HG03457 (cell line): ENCODE data around the gene DPP10.
"Not testable (repeated sequence)": the region's sequence is repeated elsewhere in the genome, so short reads cannot be mapped to it uniquely, and the experiment has no call there.

Experiments used
- ATAC-seq: cut with Tn5 transposase; IDR thresholded peaks from one replicate; pipeline ENCODE4 v1.9.1; 2021; ENCODE audit warnings: moderate number of reproducible peaks; ENCODE audit not compliant: unreplicated experiment

Gene DPP10

GRCh38 chr2:114499101-114499500, 56.7 kb downstream of the DPP10 start:
- ATAC-seq: no peak

- no peak for ATAC-seq
These were observed 65.3 kb downstream of the DPP10 start for GRCh38 chr2:114507744-114508143.

DNA sequence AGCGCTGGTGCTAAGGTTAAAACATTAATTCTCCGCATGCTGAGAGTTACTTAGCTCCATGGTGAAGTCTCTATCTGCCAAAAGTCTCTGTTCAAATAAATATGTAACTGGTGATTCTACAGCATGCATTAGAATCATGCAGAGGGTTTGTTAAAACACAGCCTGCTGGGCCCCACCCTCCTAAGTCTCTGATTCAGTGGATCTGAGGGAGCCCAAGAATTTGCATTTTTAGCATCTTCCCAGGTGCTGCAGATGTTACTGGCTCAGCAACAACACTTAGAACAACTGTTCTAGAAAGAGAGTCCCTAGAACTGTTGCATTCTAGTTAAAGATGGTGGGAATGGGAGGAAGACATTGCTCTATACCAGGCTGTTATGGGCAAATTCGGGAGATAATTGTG, 73.4 kb downstream of the DPP10 start:
- no peak for ATAC-seq

DNA sequence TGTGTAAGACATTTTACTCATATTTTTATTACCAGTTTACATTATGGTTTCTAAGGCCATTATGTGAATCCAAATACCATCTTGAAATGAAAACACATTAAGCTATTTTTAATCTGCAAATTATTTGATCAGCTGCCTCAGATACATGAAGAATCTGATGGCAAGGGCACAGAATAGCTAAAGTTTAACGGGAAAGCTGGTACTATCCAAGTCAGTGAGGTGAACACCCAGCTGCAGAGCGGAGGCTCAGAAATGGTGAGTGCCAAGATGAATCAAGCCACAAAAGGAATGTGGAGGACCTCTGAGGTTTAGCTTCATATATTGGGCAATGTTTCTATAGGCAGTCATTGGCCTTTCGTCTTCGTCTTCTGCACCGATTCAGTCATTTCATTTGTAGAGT, 75.1 kb downstream of the DPP10 start:
- no peak for ATAC-seq

DNA sequence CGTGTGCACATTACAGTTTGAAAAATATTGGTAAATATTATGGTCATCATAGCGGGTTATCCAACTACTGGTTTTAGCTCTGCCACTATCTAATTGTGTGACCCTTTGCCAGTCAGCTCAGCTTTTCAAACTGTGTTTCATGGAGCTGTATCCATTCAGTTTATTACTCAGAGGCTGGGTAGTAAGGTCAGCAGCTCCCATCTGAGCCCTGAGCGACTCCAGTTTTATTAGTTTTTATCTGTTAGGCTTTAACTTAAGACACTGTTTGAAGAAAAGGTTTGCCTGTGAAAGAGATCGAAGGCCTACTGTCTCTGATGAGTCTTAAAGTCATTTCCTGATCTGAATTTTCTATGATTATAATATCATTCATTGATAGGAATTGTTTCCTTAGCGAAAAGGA, 76.3 kb downstream of the DPP10 start:
- ATAC-seq: no peak

DNA sequence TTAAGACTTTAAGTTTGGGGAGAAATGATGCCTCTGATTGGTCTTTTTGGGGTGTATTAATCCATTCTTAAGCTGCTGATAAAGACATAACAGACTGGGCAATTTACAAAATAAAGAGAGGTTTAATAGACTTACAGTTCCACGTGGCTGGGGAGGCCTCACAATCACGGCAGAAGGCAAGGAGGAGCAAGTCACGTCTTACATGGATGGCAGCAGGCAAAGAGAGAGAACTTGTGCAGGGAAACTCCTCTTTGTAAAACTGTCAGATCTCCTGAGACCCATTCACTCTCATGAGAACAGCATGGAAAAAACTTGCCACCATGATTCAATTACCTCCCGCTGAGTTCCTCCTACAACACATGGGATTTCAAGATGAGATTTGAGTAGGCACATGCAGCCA, 80.2 kb downstream of the DPP10 start:
- ATAC-seq: not testable (repeated sequence)

GRCh38 chr2:114525955-114526354, 83.5 kb downstream of the DPP10 start:
- ATAC-seq: no peak

- no peak for ATAC-seq
These were observed 84.4 kb downstream of the DPP10 start for GRCh38 chr2:114526841-114527240.

DNA sequence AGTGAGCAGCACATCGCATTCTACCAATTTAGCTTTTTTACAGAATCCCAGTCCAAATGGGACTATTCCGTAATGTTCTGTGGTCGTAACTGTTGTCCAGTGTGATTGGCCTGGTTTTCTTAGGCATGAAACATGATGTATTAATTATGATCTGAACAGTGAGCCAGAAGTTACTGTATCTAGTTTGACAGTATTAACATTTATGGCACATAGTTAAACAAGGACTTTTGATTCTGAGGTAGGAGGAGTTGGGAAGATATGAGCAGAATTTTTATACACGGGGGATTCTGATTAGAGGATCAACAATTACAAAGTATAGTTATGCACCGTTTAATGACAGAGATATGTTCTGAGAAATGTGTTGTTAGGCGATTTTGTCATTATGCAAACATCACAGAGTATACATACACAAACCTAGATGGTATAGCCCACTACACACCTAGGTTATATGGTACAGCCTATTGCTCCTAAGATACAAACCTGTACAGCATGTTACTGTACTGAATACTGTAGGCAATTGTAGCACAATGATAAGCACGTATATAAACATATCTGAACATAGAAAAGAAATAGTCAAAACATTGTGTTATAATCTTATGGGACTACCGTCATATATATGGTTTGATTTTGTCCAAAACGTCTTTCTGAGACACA, 85.0 kb downstream of the DPP10 start:
- no peak for ATAC-seq

DNA sequence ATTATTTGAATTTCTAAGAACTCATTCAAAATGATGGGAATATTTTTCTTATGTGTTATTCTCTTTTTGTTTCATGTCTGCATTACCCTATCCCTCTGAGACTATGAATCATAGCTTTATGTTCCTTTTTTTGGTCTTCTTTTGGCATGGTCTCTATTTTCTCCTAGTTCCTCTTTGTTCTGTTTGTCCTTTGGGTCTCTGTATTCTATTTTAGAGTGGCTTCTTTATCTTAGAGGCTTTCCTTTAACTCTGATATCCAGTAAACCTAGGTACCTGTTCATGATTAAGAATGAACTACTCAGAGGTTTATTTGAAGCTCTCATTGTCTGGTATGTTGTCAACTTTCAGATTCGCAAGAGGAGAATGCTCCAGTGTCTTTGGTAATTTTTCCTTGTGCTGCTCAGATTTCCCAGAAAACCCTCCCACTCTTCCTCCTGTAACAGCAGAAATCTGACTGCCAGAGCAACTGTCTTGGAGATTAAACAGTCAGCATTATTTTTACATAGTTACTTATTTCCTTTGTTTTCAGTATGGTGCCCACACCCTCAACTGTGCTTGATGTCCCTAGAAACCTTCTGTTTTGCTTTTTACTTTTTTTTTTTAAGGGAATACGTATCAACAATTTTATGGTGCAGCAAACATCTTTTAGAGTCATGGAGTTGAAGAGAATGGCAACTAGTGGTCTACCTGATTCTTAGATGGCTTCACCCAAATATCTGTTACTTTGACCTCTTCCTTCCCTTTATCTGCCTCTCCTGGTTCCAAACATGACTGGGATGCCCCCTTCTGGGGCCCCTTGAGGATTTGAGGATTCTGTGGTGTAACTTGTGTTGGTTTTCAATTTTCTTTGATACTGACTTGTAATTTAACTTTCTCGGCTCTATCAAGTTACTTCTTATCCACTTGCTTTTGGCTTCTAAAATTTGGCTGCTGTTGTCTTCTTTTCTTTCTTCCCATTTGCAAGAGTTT, 92.0 kb downstream of the DPP10 start:
- no peak for ATAC-seq

- ATAC-seq: no peak
These were observed 95.3 kb downstream of the DPP10 start for GRCh38 chr2:114537777-114538176.

GRCh38 chr2:114542695-114543094, 100.3 kb downstream of the DPP10 start:
- no peak for ATAC-seq

- no peak for ATAC-seq
These were observed 100.9 kb downstream of the DPP10 start for GRCh38 chr2:114543236-114543766.

GRCh38 chr2:114545052-114545451, 102.6 kb downstream of the DPP10 start:
- ATAC-seq: no peak

DNA sequence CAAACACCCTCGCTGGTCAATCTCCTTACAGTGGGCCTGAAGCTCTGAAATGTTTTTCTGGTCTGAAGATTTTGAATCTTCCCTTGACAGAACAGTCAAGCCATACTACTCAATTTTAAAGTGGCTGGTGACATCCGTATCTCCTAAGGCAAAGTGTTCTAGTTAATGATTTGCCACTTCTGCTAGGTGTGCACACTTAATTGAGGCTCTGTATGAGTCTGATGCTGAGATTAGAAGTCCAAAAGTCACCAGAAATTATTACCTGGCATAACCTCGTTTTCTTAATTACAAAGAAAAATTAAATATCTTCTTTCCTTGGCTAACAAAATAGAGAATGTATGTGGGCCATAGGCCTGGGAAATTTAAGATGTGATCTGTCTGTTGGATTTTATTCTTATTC, 104.1 kb downstream of the DPP10 start:
- no peak for ATAC-seq

DNA sequence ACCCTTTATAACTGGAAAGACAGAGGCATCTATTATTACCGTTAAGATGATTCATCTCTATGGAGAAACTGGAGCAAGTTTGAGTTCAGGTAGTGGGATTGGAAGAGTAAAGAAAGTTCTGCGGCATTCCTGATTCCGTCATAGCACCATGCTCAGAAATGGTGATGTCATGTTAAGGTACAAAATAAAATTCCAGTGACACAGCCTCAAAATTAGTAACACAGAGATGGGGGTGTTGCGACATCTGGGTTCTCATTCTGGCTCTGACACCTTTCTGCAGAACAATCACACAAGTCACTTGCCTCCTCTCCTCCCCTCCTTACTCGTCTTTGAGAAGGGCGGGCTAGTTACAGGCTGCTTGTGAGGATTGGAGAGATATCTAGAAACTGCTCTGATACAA, 105.7 kb downstream of the DPP10 start:
- no peak for ATAC-seq

GRCh38 chr2:114550364-114550763, 107.9 kb downstream of the DPP10 start:
- ATAC-seq: no peak

DNA sequence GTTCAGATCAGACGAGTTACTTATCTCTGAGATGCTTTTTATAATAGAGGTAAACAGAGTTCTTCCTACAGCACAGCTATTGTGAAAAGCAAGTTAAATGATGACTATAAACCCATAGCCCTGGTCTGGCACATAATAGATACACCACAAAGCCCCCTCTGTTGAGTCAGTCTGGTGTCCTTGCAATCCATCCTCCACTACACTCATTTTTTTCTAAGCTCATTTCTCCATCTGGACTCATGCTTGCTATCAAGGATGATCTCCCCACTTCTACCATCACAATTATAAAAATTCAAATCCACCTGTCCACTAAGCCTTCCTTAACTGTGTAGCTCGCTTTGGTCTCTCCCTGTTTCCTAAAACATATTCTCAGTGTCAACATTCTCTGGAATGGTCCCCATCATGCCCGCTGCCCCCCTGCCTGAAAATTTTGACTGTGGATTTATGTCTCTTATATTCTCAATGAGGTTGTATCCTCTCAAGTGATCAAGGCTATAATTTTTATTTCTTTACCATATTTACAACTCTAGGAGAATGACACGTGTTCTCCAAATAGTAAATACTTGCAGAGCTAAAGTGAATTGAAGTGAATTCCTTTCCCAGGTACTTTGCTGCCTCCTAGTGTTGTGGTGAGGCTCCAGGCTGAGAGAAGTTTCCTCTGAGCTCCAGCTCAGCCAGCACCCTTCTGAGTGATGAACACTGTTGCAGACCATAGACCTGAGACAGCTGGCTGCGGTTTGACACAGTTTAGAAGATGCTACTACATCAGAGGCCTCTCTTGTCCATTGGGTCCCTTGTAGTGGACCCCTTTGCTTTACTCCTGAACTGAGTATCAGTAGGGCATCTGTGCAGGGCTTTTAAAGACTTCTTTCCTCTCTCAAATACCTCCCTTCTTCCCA, 108.7 kb downstream of the DPP10 start:
- no peak for ATAC-seq

DNA sequence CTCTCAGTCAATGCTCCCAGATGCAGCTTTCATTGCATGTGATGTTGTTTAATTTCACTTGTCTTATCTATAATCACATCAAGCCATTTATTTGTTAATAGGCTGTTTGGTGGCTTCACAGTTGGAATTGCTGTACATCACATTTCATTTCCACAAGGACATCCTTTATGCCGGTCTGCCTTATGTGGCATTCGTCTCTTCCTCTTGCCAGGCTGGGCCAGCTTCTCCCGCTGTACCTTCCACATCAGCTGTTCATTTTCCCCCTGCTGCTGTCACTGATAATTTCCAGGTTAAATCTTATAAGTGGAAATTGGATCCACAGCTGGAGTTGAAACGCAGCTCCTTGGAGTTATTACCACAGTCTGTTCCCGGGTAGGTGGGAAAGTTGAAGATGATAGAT, 110.6 kb downstream of the DPP10 start:
- no peak for ATAC-seq

- no peak for ATAC-seq
These were observed 126.7 kb downstream of the DPP10 start for GRCh38 chr2:114569166-114569565.

GRCh38 chr2:114577657-114578056, 135.2 kb downstream of the DPP10 start:
- no peak for ATAC-seq
